H1 (cell line): ENCODE measurements around the gene CPD.

Experiments used
- ATF2 ChIP-seq: IDR thresholded peaks from 2 replicates; pipeline ENCODE4 v1.6.1; 2012; ENCODE audit warnings: low read length, inconsistent platforms
- CTCF ChIP-seq, 3 experiments: IDR thresholded peaks; 1 replicate in 2 of 3; 2 replicates in 1 of 3; pipeline versions ENCODE4 v1.5.1 to v1.6.1; 2011; ENCODE audit warnings: low read length in 3 of 3, mild to moderate bottlenecking in 3 of 3, inconsistent platforms in 2 of 3, low read depth in 1 of 3, moderate library complexity in 1 of 3; ENCODE audit not compliant: insufficient read depth in 1 of 3; ENCODE audit errors: control extremely low read depth in 1 of 3
- MAX ChIP-seq: IDR thresholded peaks from 2 replicates; pipeline ENCODE4 v1.6.1; 2012; ENCODE audit warnings: inconsistent platforms
- POLR2A ChIP-seq, 2 experiments: IDR thresholded peaks; 1 replicate in 1 of 2; 2 replicates in 1 of 2; pipeline ENCODE4 v1.6.1; 2011; ENCODE audit warnings: low read depth in 2 of 2, low read length in 2 of 2, mild to moderate bottlenecking in 2 of 2; ENCODE audit errors: control extremely low read depth in 1 of 2
- SP4 ChIP-seq: IDR thresholded peaks from 2 replicates; pipeline ENCODE4 v1.6.1; 2012; ENCODE audit warnings: low read length, inconsistent platforms

GRCh38 chr17:30495586-30495985 lies 116.9 kb downstream of the CPD start:
- no peak for TF ChIP-seq CTCF (IDR thresholded peaks at IDR 0.05; ENCODE audit: control extremely low read depth in 1 of 3, insufficient read depth in 1 of 3, low read depth in 1 of 3, low read length in 3 of 3)
- no peak for TF ChIP-seq SP4
- no peak for TF ChIP-seq POLR2A (IDR thresholded peaks at IDR 0.05; ENCODE audit: control extremely low read depth in 1 of 2, low read depth in 2 of 2, low read length in 2 of 2)
- TF ChIP-seq ATF2, result no peak
- TF ChIP-seq MAX, result no peak
